Measurements from ENCODE around the gene LCK. TPM values are rescaled to one million over a fixed set of nuclear protein-coding genes. Genes with fewer than 3 reads are reported as not detected.

LCK gene
- total and polyA plus RNA-seq, 2 donors (not counting 1 experiment from before 2014, with no cell fraction given): not detected

DNA sequence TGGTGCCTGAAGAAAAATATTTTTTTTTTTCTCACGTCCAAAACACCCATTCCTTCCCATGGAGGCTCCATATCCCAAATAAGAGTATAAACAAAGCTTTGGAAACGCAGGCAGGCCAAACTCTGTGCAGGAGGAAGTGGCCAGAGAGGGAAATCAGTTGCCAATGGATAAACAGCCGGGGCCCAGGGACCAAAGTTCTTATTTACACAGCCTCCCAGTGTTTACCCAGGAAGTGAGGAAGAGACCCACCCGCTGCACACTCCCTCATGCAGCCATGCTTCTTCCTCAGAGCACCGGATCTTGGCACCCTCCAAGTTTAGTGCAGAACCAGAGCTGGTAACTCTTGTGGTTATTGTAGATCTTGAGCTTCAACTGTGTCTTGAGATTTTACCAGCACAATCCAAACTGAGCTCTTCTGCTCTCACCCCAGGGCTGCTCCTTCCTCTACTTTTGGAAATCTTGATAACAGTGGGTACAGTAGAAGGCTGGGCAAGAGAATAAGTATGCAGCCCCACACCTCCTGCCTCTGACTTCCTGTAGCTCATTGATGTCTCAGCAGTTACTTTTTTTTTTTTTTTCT lies 70.7 kb downstream of the LCK start:
- H4K20me1 ChIP-seq (ENCODE audit: control insufficient read depth, extremely low read depth, insufficient read depth, low read length): no peaks in the 10 kb centered on the region
- H3K4me3 ChIP-seq (replicated peaks in 1 of 4; ENCODE audit: control extremely low read depth in 1 of 4, insufficient read depth in 1 of 4, low read depth in 3 of 4, low read length in 4 of 4): no peak overlapping the region
- no peak for TF ChIP-seq EZH2 (IDR thresholded peaks at IDR 0.05; ENCODE audit: low read length, missing control alignments)
- TF ChIP-seq, protein P1, sequence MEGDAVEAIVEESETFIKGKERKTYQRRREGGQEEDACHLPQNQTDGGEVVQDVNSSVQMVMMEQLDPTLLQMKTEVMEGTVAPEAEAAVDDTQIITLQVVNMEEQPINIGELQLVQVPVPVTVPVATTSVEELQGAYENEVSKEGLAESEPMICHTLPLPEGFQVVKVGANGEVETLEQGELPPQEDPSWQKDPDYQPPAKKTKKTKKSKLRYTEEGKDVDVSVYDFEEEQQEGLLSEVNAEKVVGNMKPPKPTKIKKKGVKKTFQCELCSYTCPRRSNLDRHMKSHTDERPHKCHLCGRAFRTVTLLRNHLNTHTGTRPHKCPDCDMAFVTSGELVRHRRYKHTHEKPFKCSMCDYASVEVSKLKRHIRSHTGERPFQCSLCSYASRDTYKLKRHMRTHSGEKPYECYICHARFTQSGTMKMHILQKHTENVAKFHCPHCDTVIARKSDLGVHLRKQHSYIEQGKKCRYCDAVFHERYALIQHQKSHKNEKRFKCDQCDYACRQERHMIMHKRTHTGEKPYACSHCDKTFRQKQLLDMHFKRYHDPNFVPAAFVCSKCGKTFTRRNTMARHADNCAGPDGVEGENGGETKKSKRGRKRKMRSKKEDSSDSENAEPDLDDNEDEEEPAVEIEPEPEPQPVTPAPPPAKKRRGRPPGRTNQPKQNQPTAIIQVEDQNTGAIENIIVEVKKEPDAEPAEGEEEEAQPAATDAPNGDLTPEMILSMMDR (conservative IDR thresholded peaks at IDR 0.05 in 1 of 2, IDR thresholded peaks at IDR 0.05 in 1 of 2; ENCODE audit: low read depth in 1 of 2, low read length in 2 of 2): no peak
- no peaks in the 10 kb centered on the region for H3K27me3 ChIP-seq (ENCODE audit: control insufficient read depth, insufficient read depth, low read length)
- H3K4me2 ChIP-seq (ENCODE audit: extremely low read depth, insufficient read depth, low read length): no peak overlapping the region
- H3K9ac ChIP-seq (ENCODE audit: insufficient read depth, low read length): no peak overlapping the region
- H3K36me3 ChIP-seq (ENCODE audit: control insufficient read depth, insufficient read depth, low read length): peaks cover 1% of the 10 kb centered on the region
- DNase-seq (ENCODE audit: low read depth in 2 of 2): no peak
- no peak overlapping the region for H2AFZ ChIP-seq (ENCODE audit: low read length)
- H3K4me1 ChIP-seq (ENCODE audit: control insufficient read depth, extremely low read depth, insufficient read depth, low read length): peaks cover 4% of the 10 kb centered on the region
- no peaks in the 10 kb centered on the region for H3K9me3 ChIP-seq (ENCODE audit: control insufficient read depth, insufficient read depth, low read depth, low read length)
- H3K27ac ChIP-seq (ENCODE audit: insufficient read depth, low read length): no peak overlapping the region
- H3K79me2 ChIP-seq (ENCODE audit: control insufficient read depth, insufficient read depth, low read length): no peaks in the 10 kb centered on the region

DNA sequence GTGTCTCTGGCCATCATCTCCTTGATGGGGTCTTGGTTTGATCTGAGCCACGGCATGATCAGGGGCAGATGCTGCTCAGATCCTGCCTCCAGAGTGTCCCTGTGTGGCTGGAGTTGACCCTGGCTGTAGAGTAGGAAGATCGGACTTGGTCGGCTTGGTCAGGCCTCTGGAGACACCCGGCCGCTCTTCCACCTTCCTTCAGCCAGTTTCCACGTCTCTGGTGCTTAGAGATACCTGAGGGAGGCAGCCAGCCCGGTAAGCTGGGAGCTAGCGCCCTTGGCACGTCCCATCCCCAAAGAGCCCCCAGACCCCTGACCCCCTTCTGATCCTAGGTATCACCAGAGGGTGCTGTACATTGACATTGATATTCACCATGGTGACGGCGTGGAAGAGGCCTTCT lies 76.1 kb downstream of the LCK start:
- Histone ChIP-seq H4K20me1 (ENCODE audit: control insufficient read depth, extremely low read depth, insufficient read depth, low read length) (no peaks in the 10 kb centered on the region), H3K9me3 (ENCODE audit: control insufficient read depth, insufficient read depth, low read depth, low read length) (no peaks in the 10 kb centered on the region), H2AFZ (ENCODE audit: low read length) (no peak overlapping the region), H3K4me2 (ENCODE audit: extremely low read depth, insufficient read depth, low read length) (no peak overlapping the region), H3K79me2 (ENCODE audit: control insufficient read depth, insufficient read depth, low read length) (no peaks in the 10 kb centered on the region), H3K36me3 (ENCODE audit: control insufficient read depth, insufficient read depth, low read length) (peaks cover 9% of the 10 kb centered on the region), H3K9ac (ENCODE audit: insufficient read depth, low read length) (no peak overlapping the region), H3K4me1 (ENCODE audit: control insufficient read depth, extremely low read depth, insufficient read depth, low read length) (no peaks in the 10 kb centered on the region), H3K27ac (ENCODE audit: insufficient read depth, low read length) (no peak overlapping the region), H3K4me3 (replicated peaks in 1 of 4; ENCODE audit: control extremely low read depth in 1 of 4, insufficient read depth in 1 of 4, low read depth in 3 of 4, low read length in 4 of 4) (no peak overlapping the region), H3K27me3 (ENCODE audit: control insufficient read depth, insufficient read depth, low read length) (no peaks in the 10 kb centered on the region)
- TF ChIP-seq EZH2 (IDR thresholded peaks at IDR 0.05; ENCODE audit: low read length, missing control alignments): no peak
- TF ChIP-seq, protein P1 (conservative IDR thresholded peaks at IDR 0.05 in 1 of 2, IDR thresholded peaks at IDR 0.05 in 1 of 2; ENCODE audit: low read depth in 1 of 2, low read length in 2 of 2): no peak
- no peak for DNase-seq (ENCODE audit: low read depth in 2 of 2)

DNA sequence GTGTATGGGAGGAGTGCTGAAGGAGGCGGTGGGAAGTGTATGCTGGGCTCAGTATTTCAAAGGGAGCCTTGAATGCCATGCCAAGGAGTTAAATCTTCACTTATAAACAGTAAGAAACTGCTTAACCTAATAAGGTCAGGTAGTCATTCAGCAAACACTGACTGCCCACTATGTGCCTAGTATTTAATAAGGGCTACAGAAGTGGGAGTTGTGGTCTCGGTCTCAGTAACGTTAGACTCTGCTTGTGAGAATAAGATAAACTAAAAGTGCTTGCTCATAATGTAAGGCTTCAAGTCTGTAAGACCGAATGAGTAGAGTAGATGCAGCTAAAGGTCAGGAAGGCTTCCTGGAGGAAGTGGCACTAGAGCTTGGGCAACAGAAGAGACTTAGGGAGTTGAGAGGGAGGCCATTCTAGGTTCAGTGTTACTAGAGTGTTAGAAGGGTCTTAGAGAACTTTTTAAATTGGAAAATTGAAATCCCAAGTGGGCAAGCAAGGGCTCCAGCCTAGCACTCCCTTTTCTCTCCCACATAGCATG lies 78.9 kb downstream of the LCK start:
- Histone ChIP-seq H3K4me3 (replicated peaks in 1 of 4; ENCODE audit: control extremely low read depth in 1 of 4, insufficient read depth in 1 of 4, low read depth in 3 of 4, low read length in 4 of 4) (no peak overlapping the region), H3K36me3 (ENCODE audit: control insufficient read depth, insufficient read depth, low read length) (peaks cover 11% of the 10 kb centered on the region), H3K9ac (ENCODE audit: insufficient read depth, low read length) (no peak overlapping the region), H4K20me1 (ENCODE audit: control insufficient read depth, extremely low read depth, insufficient read depth, low read length) (no peaks in the 10 kb centered on the region), H3K4me2 (ENCODE audit: extremely low read depth, insufficient read depth, low read length) (no peak overlapping the region), H3K27ac (ENCODE audit: insufficient read depth, low read length) (no peak overlapping the region), H2AFZ (ENCODE audit: low read length) (no peak overlapping the region), H3K4me1 (ENCODE audit: control insufficient read depth, extremely low read depth, insufficient read depth, low read length) (peaks cover 2% of the 10 kb centered on the region), H3K9me3 (ENCODE audit: control insufficient read depth, insufficient read depth, low read depth, low read length) (no peaks in the 10 kb centered on the region), H3K27me3 (ENCODE audit: control insufficient read depth, insufficient read depth, low read length) (no peaks in the 10 kb centered on the region), H3K79me2 (ENCODE audit: control insufficient read depth, insufficient read depth, low read length) (peaks cover 5% of the 10 kb centered on the region)
- TF ChIP-seq, protein P1 (conservative IDR thresholded peaks at IDR 0.05 in 1 of 2, IDR thresholded peaks at IDR 0.05 in 1 of 2; ENCODE audit: low read depth in 1 of 2, low read length in 2 of 2): no peak
- no peak for TF ChIP-seq EZH2 (IDR thresholded peaks at IDR 0.05; ENCODE audit: low read length, missing control alignments)
- DNase-seq (ENCODE audit: low read depth in 2 of 2): no peak

All from fibroblast of lung (primary cell).